Esophagus muscularis mucosa (tissue), 4 donors: ENCODE results near the gene IDI1. TPM values are rescaled to one million over a fixed set of nuclear protein-coding genes. Genes with fewer than 3 reads are reported as not detected.
"Not testable (repeated sequence)": the region's sequence is repeated elsewhere in the genome, so short reads cannot be mapped to it uniquely, and the experiment has no call there.

ENCODE experiments used
- DNase-seq: peaks from one replicate; pipeline ENCODE4 v3.0.0-alpha.2; 2017; ENCODE audit errors: extremely low spot score
- H3K27ac ChIP-seq, 4 donors: fragments of 200-600 bp; sonication (generic); replicated peaks in 1 of 4; 1 replicate in 3 of 4; 2 replicates in 1 of 4; pipeline ENCODE4 v1.5.1; 2016 to 2019; ENCODE audit warnings: mild to moderate bottlenecking in 1 of 4
- H3K27me3 ChIP-seq, 4 donors: fragments of 200-600 bp; sonication (generic); one replicate each; pipeline versions ENCODE4 v1.5.1 to v1.6.0; 2016 to 2019
- H3K36me3 ChIP-seq, 4 donors: fragments of 200-600 bp; sonication (generic); one replicate each; pipeline ENCODE4 v1.5.1; 2016 to 2019
- H3K4me1 ChIP-seq, 4 donors: fragments of 200-600 bp; sonication (generic); one replicate each; pipeline ENCODE4 v1.5.1; 2016 to 2019
- H3K4me3 ChIP-seq, 4 donors: fragments of 200-600 bp; sonication (generic); 1 replicate in 2 of 4; 2 replicates in 2 of 4; pipeline ENCODE4 v1.5.1; 2016 to 2019; ENCODE audit warnings: mild to moderate bottlenecking in 4 of 4, moderate library complexity in 1 of 4
- H3K9me3 ChIP-seq, 4 donors: fragments of 200-600 bp; sonication (generic); 1 replicate in 3 of 4; 2 replicates in 1 of 4; pipeline ENCODE4 v1.5.1; 2016 to 2019
- EP300 ChIP-seq: sonication (generic); formaldehyde crosslinking; IDR thresholded peaks from one replicate; pipeline ENCODE4 v1.6.1; 2017; ENCODE audit warnings: antibody characterized with exemption
- POLR2A ChIP-seq: fragments of 450-650 bp; IDR thresholded peaks from one replicate; pipeline ENCODE4 v1.6.1; 2017; ENCODE audit warnings: antibody characterized with exemption, moderate library complexity, mild to moderate bottlenecking, low read depth
- POLR2AphosphoS5 ChIP-seq, 2 donors: sonication (generic); formaldehyde crosslinking; IDR thresholded peaks; one replicate each; pipeline ENCODE4 v1.6.1; 2017; ENCODE audit warnings: antibody characterized with exemption in 2 of 2
- WGBS: methylation state at CpG from one replicate; pipeline ENCODE4 v1.1.5; 2018; 5-methylcytosine and 5-hydroxymethylcytosine counted together
- intact Hi-C: fragments of 100-400 bp; cut with DNase I; formaldehyde crosslinking; loops from one replicate; pipeline ENCODE4 v1.15.1; 2023
- total RNA-seq, 4 donors: library from RNA; depleted of rRNA; stranded (reverse); fragments of >200 nt; gene quantifications; one replicate each; pipeline versions ENCODE4 v1.1.0 to v1.2.1, GENCODE V29; 2016
- TF ChIP-seq, protein P1 (sequence below), 3 experiments: fragments of 200-600 bp in 2 of 3; fragments of 450-650 bp in 1 of 3; sonication (generic) in 2 of 3; IDR thresholded peaks; one replicate each; pipeline ENCODE4 v1.5.1; 2017 to 2019; ENCODE audit warnings: antibody characterized with exemption in 3 of 3, mild to moderate bottlenecking in 2 of 3, moderate library complexity in 1 of 3

Gene IDI1
- total RNA-seq, 4 donors from 2014 or later = 16.8 to 33.3 (median 23.4) TPM

- Histone ChIP-seq H3K4me3 (no peak overlapping the region), H3K27ac (no peak overlapping the region), H3K27me3 (no peaks in the 10 kb centered on the region), H3K9me3 (no peaks in the 10 kb centered on the region), H3K4me1 (peaks cover 0 to 5% (median 2%) of the 10 kb centered on the region in 4 donors), H3K36me3 (peaks cover 22 to 58% (median 42%) of the 10 kb centered on the region in 4 donors)
- no peak for DNase-seq
- TF ChIP-seq POLR2AphosphoS5 (IDR thresholded peaks at IDR 0.05) = no peak
- no peak for TF ChIP-seq EP300
- TF ChIP-seq, protein P1, sequence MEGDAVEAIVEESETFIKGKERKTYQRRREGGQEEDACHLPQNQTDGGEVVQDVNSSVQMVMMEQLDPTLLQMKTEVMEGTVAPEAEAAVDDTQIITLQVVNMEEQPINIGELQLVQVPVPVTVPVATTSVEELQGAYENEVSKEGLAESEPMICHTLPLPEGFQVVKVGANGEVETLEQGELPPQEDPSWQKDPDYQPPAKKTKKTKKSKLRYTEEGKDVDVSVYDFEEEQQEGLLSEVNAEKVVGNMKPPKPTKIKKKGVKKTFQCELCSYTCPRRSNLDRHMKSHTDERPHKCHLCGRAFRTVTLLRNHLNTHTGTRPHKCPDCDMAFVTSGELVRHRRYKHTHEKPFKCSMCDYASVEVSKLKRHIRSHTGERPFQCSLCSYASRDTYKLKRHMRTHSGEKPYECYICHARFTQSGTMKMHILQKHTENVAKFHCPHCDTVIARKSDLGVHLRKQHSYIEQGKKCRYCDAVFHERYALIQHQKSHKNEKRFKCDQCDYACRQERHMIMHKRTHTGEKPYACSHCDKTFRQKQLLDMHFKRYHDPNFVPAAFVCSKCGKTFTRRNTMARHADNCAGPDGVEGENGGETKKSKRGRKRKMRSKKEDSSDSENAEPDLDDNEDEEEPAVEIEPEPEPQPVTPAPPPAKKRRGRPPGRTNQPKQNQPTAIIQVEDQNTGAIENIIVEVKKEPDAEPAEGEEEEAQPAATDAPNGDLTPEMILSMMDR (IDR thresholded peaks at IDR 0.05) = no peak
- no peak for TF ChIP-seq POLR2A
- intact Hi-C loops = no loop called here
- 93% methylated on average over 23 of the region's 24 CpGs for WGBS
Observed at GRCh38 chr10:1074052-1074747, 25.3 kb upstream of the IDI1 start.

GRCh38 chr10:1070919-1071318 lies 22.0 kb upstream of the IDI1 start:
- Histone ChIP-seq H3K36me3 (peaks cover 19 to 31% (median 30%) of the 10 kb centered on the region in 4 donors), H3K4me1 (peaks cover 0 to 5% (median 2%) of the 10 kb centered on the region in 4 donors), H3K27me3 (no peaks in the 10 kb centered on the region), H3K27ac (no peak overlapping the region), H3K9me3 (no peaks in the 10 kb centered on the region), H3K4me3 (no peak overlapping the region)
- TF ChIP-seq, protein P1 (IDR thresholded peaks at IDR 0.05) = no peak
- TF ChIP-seq POLR2A = no peak
- no peak for DNase-seq
- 84% methylated on average over 7 of the region's 7 CpGs for WGBS
- intact Hi-C loops = no loop called here

DNA sequence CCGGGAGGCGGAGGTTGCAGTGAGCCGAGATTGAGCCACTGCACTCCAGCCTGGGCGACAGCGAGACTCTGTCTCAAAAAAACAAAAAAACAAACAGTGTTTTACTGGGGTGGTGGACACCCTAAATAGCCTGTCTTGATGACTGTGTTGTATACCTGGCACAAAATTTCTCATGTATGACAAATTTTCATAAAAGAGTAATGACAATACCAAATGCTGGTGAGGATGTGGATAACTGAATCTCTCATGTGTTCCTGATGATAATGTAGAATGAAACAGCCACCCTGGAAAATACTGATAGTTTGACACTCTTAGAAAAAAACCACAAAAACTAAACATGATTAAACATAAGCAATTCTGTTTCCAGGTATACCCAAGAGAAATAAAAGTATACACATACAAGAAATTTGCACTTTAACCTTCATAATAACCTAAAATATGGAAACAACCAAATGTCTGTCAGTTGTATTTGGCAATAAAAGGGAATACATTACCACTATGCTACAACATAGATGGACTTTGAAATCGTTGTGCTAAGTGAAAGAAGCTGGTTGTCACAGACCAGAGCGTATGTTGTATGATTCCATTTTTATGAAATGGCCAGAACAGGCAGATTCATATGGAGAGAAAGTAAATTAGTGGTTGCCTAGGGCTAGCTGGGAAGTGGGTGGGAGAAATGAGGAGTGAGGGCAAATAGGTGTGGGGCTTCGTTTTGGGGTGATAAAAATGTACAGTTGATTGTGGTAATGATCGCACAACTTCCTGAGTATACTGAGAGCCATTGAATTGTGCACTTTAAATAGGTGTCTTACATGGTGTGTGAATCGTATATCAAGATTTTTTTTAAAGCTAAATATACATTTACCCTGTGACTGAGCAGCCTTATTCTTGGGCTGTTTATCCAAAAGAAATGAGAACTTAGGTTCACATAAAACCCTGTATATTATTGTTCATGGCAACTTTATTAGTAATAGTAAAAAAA lies 19.8 kb upstream of the IDI1 start:
- TF ChIP-seq EP300 (no peak), POLR2AphosphoS5 (IDR thresholded peaks at IDR 0.05) (no peak), POLR2A (no peak)
- TF ChIP-seq, protein P1 (IDR thresholded peaks at IDR 0.05) = no peak
- no peaks in the 10 kb centered on the region for H3K27me3 ChIP-seq
- peaks cover 12 to 21% (median 18%) of the 10 kb centered on the region in 4 donors for H3K36me3 ChIP-seq
- no peak overlapping the region for H3K27ac ChIP-seq
- DNase-seq = no peak
- intact Hi-C loops = no loop called here
- 89% methylated on average over 10 of the region's 10 CpGs for WGBS
- no peaks in the 10 kb centered on the region for H3K9me3 ChIP-seq
- no peak overlapping the region for H3K4me3 ChIP-seq
- H3K4me1 ChIP-seq = peaks cover 0 to 5% (median 2%) of the 10 kb centered on the region in 4 donors

GRCh38 chr10:1066734-1067133 lies 17.8 kb upstream of the IDI1 start:
- DNase-seq, H3K27me3 ChIP-seq, H3K27ac ChIP-seq, H3K4me3 ChIP-seq, H3K9me3 ChIP-seq, intact Hi-C loops: not testable (repeated sequence)
- peaks cover 0 to 12% (median 7%) of the 10 kb centered on the region in 4 donors for H3K36me3 ChIP-seq
- 92% methylated on average over 8 of the region's 8 CpGs for WGBS
- H3K4me1 ChIP-seq = peaks cover 0 to 11% (median 3%) of the 10 kb centered on the region in 4 donors

DNA sequence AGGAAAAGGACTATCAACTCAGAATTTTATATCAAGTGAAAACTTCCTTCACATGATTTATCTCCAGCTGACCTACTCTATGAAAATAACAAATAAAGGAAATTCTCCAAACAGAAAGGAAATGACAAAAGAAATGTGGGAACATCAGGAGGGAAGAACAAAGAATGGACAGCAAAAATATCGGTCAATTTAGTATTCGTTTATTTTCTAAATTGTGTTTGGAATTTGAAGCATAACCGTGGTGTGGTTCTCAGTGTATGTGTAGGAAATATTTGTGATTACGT lies 16.0 kb upstream of the IDI1 start:
- H3K27ac ChIP-seq = no peak overlapping the region
- WGBS = 94% methylated on average over 4 of the region's 4 CpGs

More for the DNA sequence above, 16.0 kb upstream of the IDI1 start:
- no peak for DNase-seq
- Histone ChIP-seq H3K4me3 (no peak overlapping the region), H3K4me1 (peaks cover 2 to 8% (median 5%) of the 10 kb centered on the region in 4 donors), H3K9me3 (no peaks in the 10 kb centered on the region), H3K36me3 (peaks cover 0 to 12% (median 7%) of the 10 kb centered on the region in 4 donors), H3K27me3 (no peaks in the 10 kb centered on the region)
- intact Hi-C loops = no loop called here
- TF ChIP-seq EP300 (no peak), POLR2A (no peak), POLR2AphosphoS5 (IDR thresholded peaks at IDR 0.05) (no peak)
